Kidney (tissue), 14 donors: ENCODE measurements around the gene ZNF281. TPM values are rescaled to one million over a fixed set of nuclear protein-coding genes. Genes with fewer than 3 reads are reported as not detected.

Experiments
- DNase-seq, 5 donors: peaks; one replicate each; pipeline ENCODE4 v3.0.0-alpha.2; 2013 to 2020
- FAIRE-seq: peaks from 2 replicates; lab custom pipeline; 2012; peaks lifted over from hg19 to GRCh38; lab: Jason Lieb, UNC
- H3K27ac ChIP-seq, 2 donors: one replicate each; pipeline ENCODE4 v1.7.0; 2013; ENCODE audit warnings: low read depth in 2 of 2, low read length in 2 of 2, inconsistent platforms in 1 of 2
- H3K27me3 ChIP-seq: one replicate; pipeline ENCODE4 v1.7.1; 2013; ENCODE audit warnings: low read length, inconsistent platforms; ENCODE audit not compliant: control insufficient read depth, insufficient read depth
- H3K36me3 ChIP-seq, 3 donors: one replicate each; pipeline versions ENCODE4 v1.7.0 to v1.7.1; 2013; ENCODE audit warnings: low read length in 3 of 3, control low read depth in 1 of 3, inconsistent platforms in 1 of 3; ENCODE audit not compliant: insufficient read depth in 3 of 3, control insufficient read depth in 2 of 3
- H3K4me1 ChIP-seq, 3 donors: one replicate each; pipeline versions ENCODE4 v1.7.0 to v1.7.1; 2013; ENCODE audit warnings: low read length in 3 of 3, inconsistent platforms in 1 of 3, low read depth in 1 of 3; ENCODE audit not compliant: control insufficient read depth in 2 of 3, insufficient read depth in 2 of 3
- H3K4me3 ChIP-seq, 3 donors: one replicate each; pipeline versions ENCODE4 v1.7.0 to v1.8.1; 2013; ENCODE audit warnings: low read length in 3 of 3, control low read depth in 1 of 3, inconsistent platforms in 1 of 3
- H3K9ac ChIP-seq, 3 donors: one replicate each; pipeline versions ENCODE4 v1.7.0 to v1.7.1; 2013; ENCODE audit warnings: low read length in 3 of 3, control low read depth in 1 of 3, inconsistent platforms in 1 of 3
- H3K9me3 ChIP-seq, 3 donors: one replicate each; pipeline versions ENCODE4 v1.7.0 to v1.7.1; 2013; ENCODE audit warnings: low read length in 3 of 3, control low read depth in 1 of 3, inconsistent platforms in 1 of 3; ENCODE audit not compliant: control insufficient read depth in 2 of 3, insufficient read depth in 1 of 3
- CTCF ChIP-seq: IDR thresholded peaks from 3 replicates; pipeline ENCODE4 v1.5.1; 2012; ENCODE audit warnings: mild to moderate bottlenecking, moderate library complexity, borderline replicate concordance; ENCODE audit not compliant: insufficient read depth; ENCODE audit errors: extremely low read depth
- intact Hi-C: fragments of 100-400 bp; cut with DNase I; formaldehyde crosslinking; loops from one replicate; pipeline ENCODE4 v1.11.1; 2022
- polyA plus RNA-seq: library from polyadenylated mRNA; stranded (reverse); fragments of 350-450 nt; fragmentation: Illumina TruSeq; extraction: RNeasy Lipid Tissue Mini Kit (QIAGEN cat#74804); gene quantifications from one replicate; pipeline ENCODE4 v1.2.3, GENCODE V29; 2014; ENCODE audit warnings: low read depth, low replicate concordance; ENCODE audit not compliant: insufficient read depth
- total RNA-seq: library from RNA; stranded (reverse); fragmentation: NEBNext Ultra II Directional; extraction: Animal tissue kit (Norgen Biotek cat#: 25700); gene quantifications from one replicate; pipeline ENCODE4 v1.2.1, GENCODE V29; 2021
- donor health status: control.
- donor health status: control.
- donor health status: control.
- donor health status: control.
- donor health status: control.
- donor health status: DM: yes; HTN: yes; CAD: no.
- donor health status: Normal renal cell carcinoma (clear cell type).

The ZNF281 gene
- total and polyA plus RNA-seq, 2 donors from 2014 or later, result 4.0 to 13.1 TPM

GRCh38 chr1:200454425-200454824 is 44.6 kb upstream of the ZNF281 start:
- TF ChIP-seq CTCF, result no peak
- no peak overlapping the region for H3K4me3 ChIP-seq
- H3K9ac ChIP-seq, result no peak overlapping the region
- no peaks in the 10 kb centered on the region for H3K36me3 ChIP-seq
- H3K4me1 ChIP-seq, result no peaks in the 10 kb centered on the region
- no peaks in the 10 kb centered on the region for H3K27me3 ChIP-seq
- no peak overlapping the region for H3K27ac ChIP-seq
- intact Hi-C loops, result no loop called here
- no peaks in the 10 kb centered on the region for H3K9me3 ChIP-seq
- FAIRE-seq, result no peak
- no peak for DNase-seq

- Histone ChIP-seq H3K27me3 (no peaks in the 10 kb centered on the region), H3K9me3 (no peaks in the 10 kb centered on the region), H3K4me3 (no peak overlapping the region), H3K9ac (no peak overlapping the region), H3K27ac (no peak overlapping the region), H3K4me1 (no peaks in the 10 kb centered on the region), H3K36me3 (no peaks in the 10 kb centered on the region)
- TF ChIP-seq CTCF, result no peak
- DNase-seq (no peak), FAIRE-seq (no peak)
- intact Hi-C loops, result no loop called here
Measured at GRCh38 chr1:200453553-200453905, 43.7 kb upstream of the ZNF281 start.

- H3K36me3 ChIP-seq, result no peaks in the 10 kb centered on the region
- no peaks in the 10 kb centered on the region for H3K9me3 ChIP-seq
- H3K4me1 ChIP-seq, result no peaks in the 10 kb centered on the region
- no peak for TF ChIP-seq CTCF
- DNase-seq (no peak), FAIRE-seq (no peak)
- intact Hi-C loops, result no loop called here
- H3K27me3 ChIP-seq, result no peaks in the 10 kb centered on the region
- H3K9ac ChIP-seq, result no peak overlapping the region
- no peak overlapping the region for H3K4me3 ChIP-seq
- no peak overlapping the region for H3K27ac ChIP-seq
Measured at GRCh38 chr1:200452850-200453552, 43.2 kb upstream of the ZNF281 start.
